Fibroblast of villous mesenchyme (primary cell): ENCODE measurements around the gene CNMD. TPM values are rescaled to one million over a fixed set of nuclear protein-coding genes. Genes with fewer than 3 reads are reported as not detected.

ENCODE experiments used
- DNase-seq: peaks from one replicate; pipeline ENCODE4 v3.0.0-alpha.2; 2010; ENCODE audit warnings: low read depth
- H3K4me3 ChIP-seq: 2 replicates; pipeline ENCODE4 v1.5.1; 2011; ENCODE audit warnings: low read depth, mild to moderate bottlenecking, low read length
- total RNA-seq: library from RNA; depleted of rRNA; stranded (reverse); fragments of >200 nt; gene quantifications from 2 replicates; pipeline ENCODE4 v1.2.3, GENCODE V29; 2012
- TF ChIP-seq, protein P1 (sequence below): IDR thresholded peaks from 2 replicates; pipeline ENCODE4 v1.5.1; 2012; ENCODE audit warnings: low read depth, mild to moderate bottlenecking, low read length; ENCODE audit not compliant: insufficient read depth

Gene CNMD
- total RNA-seq, 1 donor, result not detected

DNA sequence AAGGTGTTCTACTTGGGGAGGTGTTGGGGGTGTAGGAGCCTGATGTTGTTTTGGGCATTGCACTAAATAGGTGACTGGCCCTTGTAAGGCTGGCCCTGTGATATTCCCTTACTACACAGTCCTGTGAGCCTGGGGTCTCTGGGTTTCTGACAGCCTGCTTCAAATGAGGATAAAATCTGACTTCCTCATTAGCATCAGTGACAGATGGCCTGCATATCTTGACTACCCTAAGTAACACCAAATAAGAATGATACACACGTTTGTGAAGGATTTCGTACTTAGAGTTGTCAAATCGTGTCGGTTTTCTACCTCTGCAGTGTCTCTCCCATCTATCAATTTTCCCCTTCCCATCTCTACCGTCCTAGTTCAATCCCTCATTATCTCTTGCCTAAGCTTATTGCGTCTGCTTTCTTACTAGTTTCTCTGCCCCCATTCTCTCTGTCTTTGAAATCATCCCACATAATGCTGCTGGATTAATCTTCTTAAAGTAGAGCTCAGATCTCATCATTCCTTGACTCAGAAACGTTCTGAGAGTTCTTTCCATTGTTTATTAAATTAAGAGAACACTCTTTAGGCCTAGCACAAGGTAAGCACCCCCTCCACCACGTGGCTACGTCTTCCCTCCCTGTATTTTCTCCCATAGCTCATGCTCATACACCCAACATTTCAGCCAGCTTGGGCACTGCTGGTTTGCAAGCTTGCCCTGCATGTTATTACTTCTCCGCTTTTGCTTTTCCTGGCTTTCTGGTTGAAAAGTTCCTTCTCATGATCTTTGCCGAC is 26.2 kb upstream of the CNMD start:
- H3K4me3 ChIP-seq, result no peak overlapping the region
- TF ChIP-seq, protein P1, sequence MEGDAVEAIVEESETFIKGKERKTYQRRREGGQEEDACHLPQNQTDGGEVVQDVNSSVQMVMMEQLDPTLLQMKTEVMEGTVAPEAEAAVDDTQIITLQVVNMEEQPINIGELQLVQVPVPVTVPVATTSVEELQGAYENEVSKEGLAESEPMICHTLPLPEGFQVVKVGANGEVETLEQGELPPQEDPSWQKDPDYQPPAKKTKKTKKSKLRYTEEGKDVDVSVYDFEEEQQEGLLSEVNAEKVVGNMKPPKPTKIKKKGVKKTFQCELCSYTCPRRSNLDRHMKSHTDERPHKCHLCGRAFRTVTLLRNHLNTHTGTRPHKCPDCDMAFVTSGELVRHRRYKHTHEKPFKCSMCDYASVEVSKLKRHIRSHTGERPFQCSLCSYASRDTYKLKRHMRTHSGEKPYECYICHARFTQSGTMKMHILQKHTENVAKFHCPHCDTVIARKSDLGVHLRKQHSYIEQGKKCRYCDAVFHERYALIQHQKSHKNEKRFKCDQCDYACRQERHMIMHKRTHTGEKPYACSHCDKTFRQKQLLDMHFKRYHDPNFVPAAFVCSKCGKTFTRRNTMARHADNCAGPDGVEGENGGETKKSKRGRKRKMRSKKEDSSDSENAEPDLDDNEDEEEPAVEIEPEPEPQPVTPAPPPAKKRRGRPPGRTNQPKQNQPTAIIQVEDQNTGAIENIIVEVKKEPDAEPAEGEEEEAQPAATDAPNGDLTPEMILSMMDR, result no peak
- DNase-seq, result no peak

DNA sequence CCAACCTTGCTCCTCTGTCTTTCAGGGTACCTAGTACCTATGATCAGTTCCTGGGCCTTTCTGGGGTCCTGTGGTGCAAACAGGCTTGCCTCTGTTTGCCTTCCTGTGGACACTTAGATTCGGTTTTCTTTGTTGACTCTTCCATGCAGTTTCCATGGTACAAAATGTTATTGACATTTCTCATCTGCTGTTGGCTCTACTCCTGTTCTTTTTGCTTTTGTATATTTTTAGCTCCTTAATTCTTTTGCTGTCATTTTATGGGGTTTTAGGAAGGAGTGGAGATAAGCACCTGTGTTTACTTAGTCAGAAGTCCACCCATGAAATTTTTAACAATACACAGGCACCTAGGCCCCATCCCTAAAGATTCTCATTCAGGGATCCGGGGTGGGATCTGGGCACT is 20.5 kb upstream of the CNMD start:
- H3K4me3 ChIP-seq, result no peak overlapping the region
- no peak for DNase-seq
- TF ChIP-seq, protein P1, result no peak

DNA sequence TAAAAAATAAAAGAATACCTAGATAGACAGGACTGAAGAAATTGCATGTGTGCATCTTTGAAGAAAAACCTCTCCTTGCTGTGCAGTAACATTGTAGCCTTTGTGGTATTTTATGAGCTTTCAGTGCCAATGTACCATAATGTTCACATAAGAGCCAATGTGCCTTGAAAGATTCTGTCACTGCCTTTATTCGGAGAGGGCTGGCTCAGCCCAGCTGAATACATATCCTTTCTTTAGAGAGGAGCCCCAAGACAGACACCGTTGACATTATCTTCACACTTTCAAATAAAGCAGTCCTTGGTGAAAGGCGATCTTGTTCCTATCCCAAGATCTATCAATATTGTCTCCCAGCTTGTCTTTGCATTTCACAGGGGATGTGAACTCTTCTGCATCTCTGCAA is 18.5 kb upstream of the CNMD start:
- TF ChIP-seq, protein P1, result no peak
- no peak for DNase-seq
- H3K4me3 ChIP-seq, result no peak overlapping the region

DNA sequence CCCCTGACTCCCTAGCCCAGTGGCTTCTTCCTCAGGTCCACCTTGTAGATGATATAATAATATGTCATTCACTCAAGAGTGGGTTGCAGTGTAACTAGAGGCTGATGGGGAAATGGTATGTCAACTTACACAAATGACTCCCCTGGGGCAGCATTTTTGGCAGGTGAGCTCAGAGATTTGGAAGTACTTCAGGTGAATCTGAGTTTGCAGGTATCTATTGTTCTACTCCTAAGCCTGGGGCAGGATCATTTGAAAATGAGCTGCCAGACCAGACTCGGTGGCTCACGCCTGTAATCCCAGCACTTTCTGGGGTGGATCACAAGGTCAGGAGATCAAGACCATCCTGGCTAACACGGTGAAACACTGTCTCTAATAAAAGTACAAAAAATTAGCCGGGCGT is 11.6 kb upstream of the CNMD start:
- no peak for DNase-seq
- TF ChIP-seq, protein P1, result no peak
- H3K4me3 ChIP-seq, result no peak overlapping the region

DNA sequence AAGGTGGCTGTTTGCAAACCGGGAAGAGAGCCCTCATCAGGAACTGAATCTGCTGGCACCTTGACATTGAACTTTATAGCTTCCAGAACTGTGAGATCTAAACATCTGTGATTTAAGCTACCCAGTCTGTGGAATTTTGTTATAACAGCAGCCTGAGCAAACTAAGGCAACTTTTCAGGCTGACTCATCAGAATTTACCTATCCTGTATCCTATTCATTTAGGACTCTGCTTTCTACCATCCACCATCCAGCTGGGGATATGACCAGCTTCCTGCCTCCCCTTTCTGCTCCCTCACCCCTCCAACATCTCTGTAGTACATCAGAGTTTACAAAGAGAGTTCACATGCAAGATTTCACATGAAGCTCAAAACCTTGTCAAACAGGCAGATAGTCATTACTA is 11.1 kb upstream of the CNMD start:
- DNase-seq, result no peak
- H3K4me3 ChIP-seq, result no peak overlapping the region
- TF ChIP-seq, protein P1, result no peak

DNA sequence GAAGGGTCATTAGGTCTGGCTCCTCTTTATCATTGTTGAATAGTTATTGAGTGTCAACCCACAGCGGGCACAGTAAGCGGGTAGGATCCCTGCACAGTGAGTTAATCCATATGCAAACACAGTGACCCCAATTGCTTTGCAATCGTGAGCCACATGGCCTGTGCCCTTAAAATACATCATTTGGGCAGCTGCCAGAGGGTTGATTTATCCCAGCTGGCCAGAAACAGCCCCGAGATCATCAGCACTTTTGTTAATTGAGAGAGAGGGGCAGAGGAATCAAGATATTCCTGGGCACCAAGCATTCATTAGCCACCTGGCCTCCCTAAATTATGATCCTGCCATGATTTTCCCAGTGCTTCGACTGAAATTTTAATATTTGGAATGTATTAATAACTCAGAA is 9.8 kb upstream of the CNMD start:
- H3K4me3 ChIP-seq, result no peak overlapping the region
- TF ChIP-seq, protein P1, result no peak

DNA sequence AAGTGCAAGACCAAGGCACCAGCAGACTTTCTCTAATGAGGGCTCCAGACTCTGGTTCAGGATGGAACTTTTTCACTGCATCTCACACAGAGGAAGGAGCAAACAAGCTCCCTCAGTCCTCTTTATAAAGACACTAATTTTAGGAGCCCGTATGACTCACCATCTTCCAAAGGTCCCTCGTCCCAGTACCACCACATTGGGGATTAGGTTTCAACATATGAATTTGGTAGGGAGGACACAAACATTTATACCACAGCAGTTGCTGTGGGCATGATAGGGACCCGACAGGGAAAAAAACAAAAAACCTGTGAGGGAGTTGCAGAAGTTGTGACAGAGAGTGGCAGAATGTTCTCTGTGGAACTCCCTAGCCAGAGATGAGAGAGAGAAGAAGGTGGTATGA is 6.5 kb upstream of the CNMD start:
- H3K4me3 ChIP-seq, result no peak overlapping the region
- no peak for DNase-seq
- TF ChIP-seq, protein P1, result no peak

More for the DNA sequence above, 9.8 kb upstream of the CNMD start:
- no peak for DNase-seq
